MM.1S (cell line): ENCODE data around the gene KLHL8.

Experiments
- DNase-seq: peaks from one replicate; pipeline ENCODE4 v3.0.0-alpha.2; 2015
- H2AFZ ChIP-seq: fragments of 300-600 bp; sonication (generic); 2 replicates; pipeline ENCODE4 v1.6.0; 2016; ENCODE audit warnings: antibody characterized with exemption, low read length
- H3F3A ChIP-seq: fragments of 300-600 bp; sonication (generic); 2 replicates; pipeline ENCODE4 v1.6.1; 2016; ENCODE audit warnings: mild to moderate bottlenecking, antibody characterized with exemption, low read length, moderate library complexity, mixed read lengths; ENCODE audit not compliant: insufficient read depth
- H3K27ac ChIP-seq: fragments of 300-600 bp; sonication (generic); 2 replicates; pipeline ENCODE4 v1.5.1; 2016; ENCODE audit warnings: mild to moderate bottlenecking, low read length
- H3K27me3 ChIP-seq: fragments of 300-600 bp; sonication (generic); replicated peaks from 2 replicates; pipeline ENCODE4 v1.6.0; 2016; ENCODE audit warnings: low read length; ENCODE audit not compliant: insufficient read depth
- H3K36me3 ChIP-seq: fragments of 300-600 bp; sonication (generic); replicated peaks from 2 replicates; pipeline ENCODE4 v1.6.1; 2016; ENCODE audit warnings: mild to moderate bottlenecking, low read length, mixed read lengths; ENCODE audit not compliant: insufficient read depth
- H3K4me1 ChIP-seq: fragments of 300-600 bp; sonication (generic); 2 replicates; pipeline ENCODE4 v1.6.1; 2016; ENCODE audit warnings: low read length, mixed read lengths
- H3K4me2 ChIP-seq: fragments of 300-600 bp; sonication (generic); 2 replicates; pipeline ENCODE4 v1.6.0; 2016; ENCODE audit warnings: low read depth, low read length
- H3K4me3 ChIP-seq: fragments of 300-600 bp; sonication (generic); 2 replicates; pipeline ENCODE4 v1.5.1; 2016; ENCODE audit warnings: low read length, mixed read lengths
- H3K79me2 ChIP-seq: fragments of 300-600 bp; sonication (generic); 2 replicates; pipeline ENCODE4 v1.6.1; 2016; ENCODE audit warnings: mixed run types, low read length, mixed read lengths
- H3K9ac ChIP-seq: fragments of 300-600 bp; sonication (generic); 2 replicates; pipeline ENCODE4 v1.6.1; 2016; ENCODE audit warnings: low read length, mixed read lengths
- H3K9me2 ChIP-seq: fragments of 300-600 bp; sonication (generic); replicated peaks from 2 replicates; pipeline ENCODE4 v1.6.1; 2016; ENCODE audit warnings: mild to moderate bottlenecking, low read length, mixed read lengths; ENCODE audit not compliant: insufficient read depth
- H3K9me3 ChIP-seq: fragments of 300-600 bp; sonication (generic); replicated peaks from 2 replicates; pipeline ENCODE4 v1.6.1; 2016; ENCODE audit warnings: mild to moderate bottlenecking, low read length, mixed read lengths; ENCODE audit not compliant: insufficient read depth
- H4K20me1 ChIP-seq: fragments of 300-600 bp; sonication (generic); 2 replicates; pipeline ENCODE4 v1.6.1; 2016; ENCODE audit warnings: mild to moderate bottlenecking, low read length, moderate library complexity, mixed read lengths; ENCODE audit not compliant: insufficient read depth
- CTCF ChIP-seq: fragments of 300-600 bp; sonication (generic); IDR thresholded peaks from 2 replicates; pipeline ENCODE4 v1.5.1; 2016; ENCODE audit warnings: antibody characterized with exemption, low read length, mixed read lengths
- EZH2 ChIP-seq: fragments of 300-600 bp; sonication (generic); optimal IDR thresholded peaks from 2 replicates; pipeline ENCODE3; 2017; ENCODE audit warnings: low read depth, mild to moderate bottlenecking, antibody characterized with exemption, low read length, mixed read lengths
- EZH2phosphoT487 ChIP-seq: fragments of 300-600 bp; sonication (generic); IDR thresholded peaks from 2 replicates; pipeline ENCODE4 v1.6.1; 2018; ENCODE audit warnings: antibody characterized with exemption, low read length

Gene KLHL8

DNA sequence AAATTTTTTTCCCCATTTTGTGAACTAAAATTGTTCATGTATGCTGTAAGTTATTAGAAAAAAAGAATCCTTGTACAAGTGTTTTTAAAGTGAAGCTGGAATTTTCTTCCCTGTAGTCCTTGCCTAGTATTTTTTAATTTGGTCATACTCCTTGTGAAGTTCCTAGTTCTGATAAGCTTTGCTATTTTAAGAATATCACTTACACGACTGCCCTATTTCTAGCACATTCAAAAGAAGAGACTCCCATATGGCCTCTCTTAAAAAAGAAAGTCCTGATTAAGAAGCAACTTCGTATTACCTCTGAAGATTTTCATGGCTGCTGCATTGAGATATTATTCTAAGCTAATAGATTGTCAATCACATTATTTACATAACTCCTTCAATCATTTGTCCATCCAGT, 87.2 kb downstream of the KLHL8 start:
- Histone ChIP-seq H3K4me3 (no peak overlapping the region), H3F3A (no peaks in the 10 kb centered on the region; the same call in 1 of the 2 replicates), H3K36me3 (peaks cover 24% of the 10 kb centered on the region), H2AFZ (no peak overlapping the region), H3K9me2 (no peaks in the 10 kb centered on the region), H3K9me3 (no peaks in the 10 kb centered on the region), H3K4me1 (no peaks in the 10 kb centered on the region), H3K79me2 (no peaks in the 10 kb centered on the region), H4K20me1 (no peaks in the 10 kb centered on the region), H3K27ac (no peak overlapping the region), H3K4me2 (no peak overlapping the region), H3K27me3 (no peaks in the 10 kb centered on the region), H3K9ac (no peak overlapping the region)
- DNase-seq: no peak
- no peak for TF ChIP-seq EZH2phosphoT487
- no peak for TF ChIP-seq CTCF
- TF ChIP-seq EZH2: no peak

DNA sequence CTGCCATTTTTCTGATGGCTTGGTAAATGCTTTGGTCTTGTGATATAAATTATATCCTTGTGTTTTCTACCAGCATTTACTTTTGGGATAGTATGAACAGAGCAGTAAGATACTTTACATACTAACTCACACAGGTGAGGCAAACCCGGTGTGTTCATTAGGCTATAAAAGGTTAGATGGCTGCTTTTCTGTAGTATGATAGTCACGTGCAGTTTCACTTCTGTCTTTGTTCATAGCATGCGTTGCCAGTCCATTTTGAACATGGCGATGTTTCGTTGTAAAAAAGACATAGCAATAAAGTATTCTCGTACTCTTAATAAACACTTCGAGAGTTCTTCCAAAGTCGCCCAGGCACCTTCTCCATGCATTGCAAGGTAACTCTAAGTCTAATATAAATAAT, 88.4 kb downstream of the KLHL8 start:
- no peak overlapping the region for H3K4me2 ChIP-seq
- H3K27ac ChIP-seq: no peak overlapping the region
- no peaks in the 10 kb centered on the region for H3K79me2 ChIP-seq
- no peak overlapping the region for H2AFZ ChIP-seq
- TF ChIP-seq EZH2 (no peak), EZH2phosphoT487 (no peak), CTCF (no peak)
- peaks cover 24% of the 10 kb centered on the region for H3K36me3 ChIP-seq
- no peak overlapping the region for H3K9ac ChIP-seq
- H3K27me3 ChIP-seq: no peaks in the 10 kb centered on the region
- H4K20me1 ChIP-seq: no peaks in the 10 kb centered on the region
- no peak overlapping the region for H3K4me3 ChIP-seq
- H3K4me1 ChIP-seq: no peaks in the 10 kb centered on the region
- no peak for DNase-seq
- H3K9me2 ChIP-seq: no peaks in the 10 kb centered on the region
- no peaks in the 10 kb centered on the region; the same call in 1 of the 2 replicates for H3F3A ChIP-seq
- no peaks in the 10 kb centered on the region for H3K9me3 ChIP-seq

- no peaks in the 10 kb centered on the region for H3K79me2 ChIP-seq
- no peaks in the 10 kb centered on the region for H3K27me3 ChIP-seq
- H4K20me1 ChIP-seq: no peaks in the 10 kb centered on the region
- no peak overlapping the region for H3K27ac ChIP-seq
- no peaks in the 10 kb centered on the region for H3K9me3 ChIP-seq
- no peaks in the 10 kb centered on the region for H3K9me2 ChIP-seq
- H3K9ac ChIP-seq: no peak overlapping the region
- peaks cover 24% of the 10 kb centered on the region for H3K36me3 ChIP-seq
- no peaks in the 10 kb centered on the region for H3F3A ChIP-seq
- no peak for DNase-seq
- no peak for TF ChIP-seq EZH2
- TF ChIP-seq CTCF: no peak
- no peak for TF ChIP-seq EZH2phosphoT487
- H3K4me1 ChIP-seq: no peaks in the 10 kb centered on the region
- H3K4me2 ChIP-seq: no peak overlapping the region
- no peak overlapping the region for H2AFZ ChIP-seq
- H3K4me3 ChIP-seq: no peak overlapping the region
Observed at GRCh38 chr4:87130985-87131703, 89.3 kb downstream of the KLHL8 start.
